WTC11 (cell line): ENCODE results near the gene SOCS2. TPM values are rescaled to one million over a fixed set of nuclear protein-coding genes. Genes with fewer than 3 reads are reported as not detected.
"Not testable (repeated sequence)": the region's sequence is repeated elsewhere in the genome, so short reads cannot be mapped to it uniquely, and the experiment has no call there.

Source experiments
- ATAC-seq: fragments of 200-7000 bp; cut with Tn5 transposase; 2 replicates; pipeline ENCODE4 v1.10.0; 2021; ENCODE audit warnings: mild to moderate bottlenecking, moderate library complexity
- CTCF ChIA-PET: fragments of 300-600 bp; sonication (Branson Sonifier 250); formaldehyde crosslinking; loops from one replicate; lab custom pipeline; 2021; ENCODE audit warnings: antibody characterized with exemption; lab: Charles Lee
- POLR2A ChIA-PET: fragments of 350-600 bp; sonication (Branson Sonifier 250); formaldehyde crosslinking; loops from one replicate; lab custom pipeline; 2021; ENCODE audit warnings: antibody characterized with exemption; lab: Charles Lee
- DNase-seq: peaks from one replicate; pipeline ENCODE4 v3.0.0; 2021; ENCODE audit warnings: low spot score
- H3K27ac Mint-ChIP-seq: 2 replicates; pipeline ENCODE4 v1.8.0; 2021; ENCODE audit warnings: mixed read lengths
- H3K27me3 Mint-ChIP-seq: 2 replicates; pipeline ENCODE4 v1.8.0; 2021; ENCODE audit warnings: low read depth, mild to moderate bottlenecking, moderate library complexity, mixed read lengths
- H3K36me3 Mint-ChIP-seq: 2 replicates; pipeline ENCODE4 v1.8.0; 2021; ENCODE audit warnings: mixed read lengths
- H3K4me1 Mint-ChIP-seq: 2 replicates; pipeline ENCODE4 v1.8.0; 2022; ENCODE audit warnings: mixed read lengths
- H3K4me3 Mint-ChIP-seq: 2 replicates; pipeline ENCODE4 v1.8.0; 2021; ENCODE audit warnings: mild to moderate bottlenecking, moderate library complexity, mixed read lengths
- H3K9me3 Mint-ChIP-seq: 2 replicates; pipeline ENCODE4 v1.8.0; 2021; ENCODE audit warnings: mixed read lengths
- CBFB ChIP-seq: sonication (generic); formaldehyde crosslinking; IDR thresholded peaks from 2 replicates; pipeline ENCODE4 v1.8.1; 2022; ENCODE audit warnings: mild to moderate bottlenecking, low read depth, missing genetic modification reagents
- NR2C2 ChIP-seq: sonication (generic); formaldehyde crosslinking; IDR thresholded peaks from 2 replicates; pipeline ENCODE4 v1.8.0; 2022; ENCODE audit warnings: mild to moderate bottlenecking, missing genetic modification reagents
- ZBTB21 ChIP-seq: sonication (generic); formaldehyde crosslinking; IDR thresholded peaks from 2 replicates; pipeline ENCODE4 v1.8.1; 2023; ENCODE audit warnings: mild to moderate bottlenecking, missing genetic modification reagents, borderline replicate concordance
- ZNF121 ChIP-seq: sonication (generic); formaldehyde crosslinking; IDR thresholded peaks from 2 replicates; pipeline ENCODE4 v1.8.0; 2023; ENCODE audit warnings: missing genetic modification reagents
- ZSCAN18 ChIP-seq: fragments of 250-450 bp; sonication (Bioruptor Pico); IDR thresholded peaks from 2 replicates; pipeline ENCODE4 v2.1.2; 2022; ENCODE audit warnings: mild to moderate bottlenecking, moderate library complexity
- total RNA-seq: library from RNA; stranded (reverse); gene quantifications from 3 replicates; pipeline ENCODE4 v1.2.3, GENCODE V29; 2021
- TF ChIP-seq, protein P1 (sequence below): sonication (generic); formaldehyde crosslinking; IDR thresholded peaks from 2 replicates; pipeline ENCODE4 v1.8.1; 2023; ENCODE audit warnings: mild to moderate bottlenecking, moderate library complexity, missing genetic modification reagents
- TF ChIP-seq, protein P2 (sequence below): sonication (generic); formaldehyde crosslinking; IDR thresholded peaks from 2 replicates; pipeline ENCODE4 v1.8.1; 2023; ENCODE audit warnings: mild to moderate bottlenecking, missing genetic modification reagents, borderline replicate concordance
- TF ChIP-seq, protein P3 (sequence below): sonication (generic); formaldehyde crosslinking; IDR thresholded peaks from 2 replicates; pipeline ENCODE4 v1.8.0; 2022; ENCODE audit warnings: missing genetic modification reagents

SOCS2 gene
- total RNA-seq, 1 experiment from 2014 or later: 44.4 TPM

DNA sequence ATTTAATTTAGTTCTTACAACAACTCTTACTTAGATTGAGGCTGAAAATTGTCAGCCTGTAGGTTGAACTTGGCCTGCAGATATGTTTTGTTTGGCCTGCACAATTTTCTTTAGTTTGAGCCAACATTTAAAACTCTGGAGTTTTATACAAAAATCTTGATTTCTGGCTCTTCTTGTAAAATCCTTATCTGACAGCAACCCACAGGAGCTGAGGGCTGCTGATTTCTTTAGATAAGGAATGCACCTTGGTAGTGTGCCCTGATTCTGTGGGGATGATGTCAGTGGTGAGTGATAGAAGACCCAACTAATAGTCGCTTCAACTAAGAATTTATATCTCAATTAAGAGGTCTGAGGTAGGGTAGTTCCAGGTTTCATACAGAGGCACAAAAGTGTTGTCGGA is 49.5 kb downstream of the SOCS2 start (continued):
- TF ChIP-seq, protein P1, sequence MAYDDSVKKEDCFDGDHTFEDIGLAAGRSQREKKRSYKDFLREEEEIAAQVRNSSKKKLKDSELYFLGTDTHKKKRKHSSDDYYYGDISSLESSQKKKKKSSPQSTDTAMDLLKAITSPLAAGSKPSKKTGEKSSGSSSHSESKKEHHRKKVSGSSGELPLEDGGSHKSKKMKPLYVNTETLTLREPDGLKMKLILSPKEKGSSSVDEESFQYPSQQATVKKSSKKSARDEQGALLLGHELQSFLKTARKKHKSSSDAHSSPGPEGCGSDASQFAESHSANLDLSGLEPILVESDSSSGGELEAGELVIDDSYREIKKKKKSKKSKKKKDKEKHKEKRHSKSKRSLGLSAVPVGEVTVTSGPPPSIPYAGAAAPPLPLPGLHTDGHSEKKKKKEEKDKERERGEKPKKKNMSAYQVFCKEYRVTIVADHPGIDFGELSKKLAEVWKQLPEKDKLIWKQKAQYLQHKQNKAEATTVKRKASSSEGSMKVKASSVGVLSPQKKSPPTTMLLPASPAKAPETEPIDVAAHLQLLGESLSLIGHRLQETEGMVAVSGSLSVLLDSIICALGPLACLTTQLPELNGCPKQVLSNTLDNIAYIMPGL (CRISPR knock-in tag): no peak
- TF ChIP-seq CBFB (CRISPR knock-in tag): no peak
- TF ChIP-seq, protein P2, sequence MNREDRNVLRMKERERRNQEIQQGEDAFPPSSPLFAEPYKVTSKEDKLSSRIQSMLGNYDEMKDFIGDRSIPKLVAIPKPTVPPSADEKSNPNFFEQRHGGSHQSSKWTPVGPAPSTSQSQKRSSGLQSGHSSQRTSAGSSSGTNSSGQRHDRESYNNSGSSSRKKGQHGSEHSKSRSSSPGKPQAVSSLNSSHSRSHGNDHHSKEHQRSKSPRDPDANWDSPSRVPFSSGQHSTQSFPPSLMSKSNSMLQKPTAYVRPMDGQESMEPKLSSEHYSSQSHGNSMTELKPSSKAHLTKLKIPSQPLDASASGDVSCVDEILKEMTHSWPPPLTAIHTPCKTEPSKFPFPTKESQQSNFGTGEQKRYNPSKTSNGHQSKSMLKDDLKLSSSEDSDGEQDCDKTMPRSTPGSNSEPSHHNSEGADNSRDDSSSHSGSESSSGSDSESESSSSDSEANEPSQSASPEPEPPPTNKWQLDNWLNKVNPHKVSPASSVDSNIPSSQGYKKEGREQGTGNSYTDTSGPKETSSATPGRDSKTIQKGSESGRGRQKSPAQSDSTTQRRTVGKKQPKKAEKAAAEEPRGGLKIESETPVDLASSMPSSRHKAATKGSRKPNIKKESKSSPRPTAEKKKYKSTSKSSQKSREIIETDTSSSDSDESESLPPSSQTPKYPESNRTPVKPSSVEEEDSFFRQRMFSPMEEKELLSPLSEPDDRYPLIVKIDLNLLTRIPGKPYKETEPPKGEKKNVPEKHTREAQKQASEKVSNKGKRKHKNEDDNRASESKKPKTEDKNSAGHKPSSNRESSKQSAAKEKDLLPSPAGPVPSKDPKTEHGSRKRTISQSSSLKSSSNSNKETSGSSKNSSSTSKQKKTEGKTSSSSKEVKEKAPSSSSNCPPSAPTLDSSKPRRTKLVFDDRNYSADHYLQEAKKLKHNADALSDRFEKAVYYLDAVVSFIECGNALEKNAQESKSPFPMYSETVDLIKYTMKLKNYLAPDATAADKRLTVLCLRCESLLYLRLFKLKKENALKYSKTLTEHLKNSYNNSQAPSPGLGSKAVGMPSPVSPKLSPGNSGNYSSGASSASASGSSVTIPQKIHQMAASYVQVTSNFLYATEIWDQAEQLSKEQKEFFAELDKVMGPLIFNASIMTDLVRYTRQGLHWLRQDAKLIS (CRISPR knock-in tag): no peak

DNA sequence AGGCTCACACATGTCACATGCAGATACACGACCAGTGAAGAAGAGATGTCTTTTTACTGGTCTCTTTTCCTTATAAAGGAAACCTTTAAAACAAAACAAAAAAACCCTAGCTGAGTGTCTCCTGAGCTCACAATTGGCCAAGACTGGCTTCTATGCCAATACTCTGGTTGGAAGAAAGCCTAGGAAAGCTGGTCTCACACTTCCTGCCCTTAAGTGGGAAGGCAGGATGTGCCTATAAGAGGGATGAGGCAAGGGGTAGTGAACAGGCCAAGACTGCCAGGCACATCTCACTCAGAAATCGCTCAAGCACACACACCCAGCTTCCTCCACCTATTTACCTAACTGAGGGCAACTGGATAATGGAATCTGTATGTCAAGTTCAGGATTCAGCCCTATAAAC is 50.0 kb downstream of the SOCS2 start:
- no peak for ATAC-seq
- CTCF ChIA-PET: no interaction called here
- Mint-ChIP-seq H3K4me1 (peaks cover 11% of the 10 kb centered on the region; the same call in 1 of the 2 replicates), H3K4me3 (no peak overlapping the region), H3K9me3 (peaks cover 12% of the 10 kb centered on the region), H3K36me3 (0 out of 2 replicates have a peak, but pooled peaks cover 5% of the 10 kb centered on the region), H3K27ac (no peak overlapping the region), H3K27me3 (no peaks in the 10 kb centered on the region; the same call in 1 of the 2 replicates)
- DNase-seq: no peak
- TF ChIP-seq ZSCAN18 (CRISPR knock-in tag): no peak
- TF ChIP-seq CBFB (CRISPR knock-in tag): no peak
- TF ChIP-seq ZNF121: peak; percentile 76
- POLR2A ChIA-PET: no interaction called here

DNA sequence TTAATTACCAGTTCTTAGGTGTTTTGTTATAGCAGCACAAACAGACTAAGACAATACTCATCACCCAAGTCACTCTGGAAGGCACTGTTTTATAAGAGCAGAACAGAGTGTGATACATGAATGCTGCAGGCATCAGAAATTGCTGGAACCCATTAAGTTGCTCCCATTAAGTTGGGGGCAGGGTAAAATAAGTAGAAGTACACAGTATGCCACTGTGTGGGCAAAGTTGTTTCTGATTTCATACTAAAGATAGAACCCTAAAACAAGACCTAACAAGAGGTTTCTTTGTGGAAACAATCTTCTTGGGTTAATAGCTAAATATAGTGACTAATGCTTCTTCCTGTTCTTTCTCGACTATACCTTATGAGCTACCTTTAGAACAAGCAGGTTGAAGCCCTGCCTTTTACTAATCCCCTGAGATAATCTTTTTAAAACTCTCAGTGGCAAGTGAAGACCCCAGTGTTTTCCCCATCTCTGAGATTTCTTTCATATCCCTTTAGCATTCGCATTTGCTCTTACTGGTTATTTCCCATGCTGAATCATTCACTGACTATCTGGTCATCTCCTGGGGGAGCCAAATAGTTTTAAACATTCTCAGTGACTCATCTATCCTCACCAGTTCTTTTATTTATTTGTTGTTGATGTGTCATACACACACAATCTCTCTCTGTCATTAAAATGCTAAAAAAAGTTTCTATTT is 52.3 kb downstream of the SOCS2 start:
- H3K9me3 Mint-ChIP-seq: peaks cover 3% of the 10 kb centered on the region
- ATAC-seq (no peak), DNase-seq (no peak)
- H3K4me1 Mint-ChIP-seq: 0 out of 2 replicates have a peak, but pooled peaks cover 2% of the 10 kb centered on the region
- TF ChIP-seq NR2C2 (CRISPR knock-in tag) (no peak), ZBTB21 (CRISPR knock-in tag) (no peak)
- TF ChIP-seq, protein P3, sequence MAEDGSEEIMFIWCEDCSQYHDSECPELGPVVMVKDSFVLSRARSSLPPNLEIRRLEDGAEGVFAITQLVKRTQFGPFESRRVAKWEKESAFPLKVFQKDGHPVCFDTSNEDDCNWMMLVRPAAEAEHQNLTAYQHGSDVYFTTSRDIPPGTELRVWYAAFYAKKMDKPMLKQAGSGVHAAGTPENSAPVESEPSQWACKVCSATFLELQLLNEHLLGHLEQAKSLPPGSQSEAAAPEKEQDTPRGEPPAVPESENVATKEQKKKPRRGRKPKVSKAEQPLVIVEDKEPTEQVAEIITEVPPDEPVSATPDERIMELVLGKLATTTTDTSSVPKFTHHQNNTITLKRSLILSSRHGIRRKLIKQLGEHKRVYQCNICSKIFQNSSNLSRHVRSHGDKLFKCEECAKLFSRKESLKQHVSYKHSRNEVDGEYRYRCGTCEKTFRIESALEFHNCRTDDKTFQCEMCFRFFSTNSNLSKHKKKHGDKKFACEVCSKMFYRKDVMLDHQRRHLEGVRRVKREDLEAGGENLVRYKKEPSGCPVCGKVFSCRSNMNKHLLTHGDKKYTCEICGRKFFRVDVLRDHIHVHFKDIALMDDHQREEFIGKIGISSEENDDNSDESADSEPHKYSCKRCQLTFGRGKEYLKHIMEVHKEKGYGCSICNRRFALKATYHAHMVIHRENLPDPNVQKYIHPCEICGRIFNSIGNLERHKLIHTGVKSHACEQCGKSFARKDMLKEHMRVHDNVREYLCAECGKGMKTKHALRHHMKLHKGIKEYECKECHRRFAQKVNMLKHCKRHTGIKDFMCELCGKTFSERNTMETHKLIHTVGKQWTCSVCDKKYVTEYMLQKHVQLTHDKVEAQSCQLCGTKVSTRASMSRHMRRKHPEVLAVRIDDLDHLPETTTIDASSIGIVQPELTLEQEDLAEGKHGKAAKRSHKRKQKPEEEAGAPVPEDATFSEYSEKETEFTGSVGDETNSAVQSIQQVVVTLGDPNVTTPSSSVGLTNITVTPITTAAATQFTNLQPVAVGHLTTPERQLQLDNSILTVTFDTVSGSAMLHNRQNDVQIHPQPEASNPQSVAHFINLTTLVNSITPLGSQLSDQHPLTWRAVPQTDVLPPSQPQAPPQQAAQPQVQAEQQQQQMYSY (CRISPR knock-in tag): no peak
- ChIA-PET POLR2A (no interaction called here), CTCF (no interaction called here)
- H3K36me3 Mint-ChIP-seq: no peaks in the 10 kb centered on the region
- no peaks in the 10 kb centered on the region for H3K27me3 Mint-ChIP-seq
- no peak overlapping the region for H3K27ac Mint-ChIP-seq
- no peak overlapping the region for H3K4me3 Mint-ChIP-seq

DNA sequence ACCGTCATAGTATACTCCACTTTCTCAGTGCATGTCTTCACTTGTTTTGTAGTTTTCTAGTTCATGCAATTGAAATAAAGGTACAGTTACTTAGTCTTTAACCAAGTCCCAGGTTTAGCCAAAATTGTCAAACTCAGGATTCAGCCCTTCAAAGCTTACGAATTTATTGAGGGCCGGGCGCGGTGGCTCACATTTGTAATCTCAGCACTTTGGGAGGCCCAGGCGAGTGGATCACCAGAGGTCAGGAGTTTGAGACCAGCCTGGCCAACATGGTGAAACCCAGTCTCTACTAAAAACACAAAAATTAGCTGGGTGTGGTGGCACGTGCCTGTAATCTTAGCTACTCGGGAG is 52.8 kb downstream of the SOCS2 start:
- ATAC-seq, H3K27me3 Mint-ChIP-seq, H3K27ac Mint-ChIP-seq, CTCF ChIA-PET, H3K4me3 Mint-ChIP-seq, H3K9me3 Mint-ChIP-seq, H3K36me3 Mint-ChIP-seq, DNase-seq, H3K4me1 Mint-ChIP-seq, POLR2A ChIA-PET: not testable (repeated sequence)
